Thyroid gland (tissue), 4 donors: ENCODE data around the gene EIF4E. TPM values are rescaled to one million over a fixed set of nuclear protein-coding genes. Genes with fewer than 3 reads are reported as not detected.
"Not testable (repeated sequence)": the region's sequence is repeated elsewhere in the genome, so short reads cannot be mapped to it uniquely, and the experiment has no call there.

Experiments used
- DNase-seq, 2 donors: peaks; one replicate each; pipeline ENCODE4 v3.0.0-alpha.2; 2019
- H3K27ac ChIP-seq, 3 donors: fragments of 200-600 bp; sonication (generic); 1 replicate in 2 of 3; 2 replicates in 1 of 3; pipeline ENCODE4 v1.5.1; 2016 to 2019; ENCODE audit warnings: mild to moderate bottlenecking in 1 of 3, moderate library complexity in 1 of 3
- H3K27me3 ChIP-seq: fragments of 200-600 bp; sonication (generic); one replicate; pipeline ENCODE4 v1.5.1; 2019
- H3K36me3 ChIP-seq, 2 donors: fragments of 200-600 bp; sonication (generic); one replicate each; pipeline ENCODE4 v1.5.1; 2016 to 2019
- H3K4me1 ChIP-seq, 2 donors: fragments of 200-600 bp; sonication (generic); one replicate each; pipeline ENCODE4 v1.5.1; 2017 to 2019
- H3K4me3 ChIP-seq, 3 donors: fragments of 200-600 bp; sonication (generic); replicated peaks in 1 of 3; 1 replicate in 2 of 3; 2 replicates in 1 of 3; pipeline ENCODE4 v1.5.1; 2016; ENCODE audit warnings: mild to moderate bottlenecking in 1 of 3
- H3K9me3 ChIP-seq: fragments of 200-600 bp; sonication (generic); one replicate; pipeline ENCODE4 v1.5.1; 2017
- POLR2A ChIP-seq, 2 donors: fragments of 450-650 bp; IDR thresholded peaks; one replicate each; pipeline ENCODE4 v1.6.1; 2017; ENCODE audit warnings: antibody characterized with exemption in 2 of 2, mild to moderate bottlenecking in 2 of 2, moderate library complexity in 1 of 2
- WGBS, 2 donors: methylation state at CpG; one replicate each; pipeline ENCODE4 v1.1.5; 2017; 5-methylcytosine and 5-hydroxymethylcytosine counted together
- intact Hi-C: fragments of 100-400 bp; cut with DNase I; formaldehyde crosslinking; loops from one replicate; pipeline ENCODE4 v1.15.1; 2023
- total RNA-seq, 4 donors: library from RNA; depleted of rRNA; stranded (reverse); fragments of >200 nt; gene quantifications; one replicate each; pipeline ENCODE4 v1.2.3, GENCODE V29; 2016
- TF ChIP-seq, protein P1 (sequence below), 6 experiments: fragments of 200-600 bp in 3 of 6; fragments of 450-650 bp in 3 of 6; sonication (generic) in 3 of 6; IDR thresholded peaks; one replicate each; pipeline ENCODE4 v1.5.1; 2016 to 2019; ENCODE audit warnings: antibody characterized with exemption in 6 of 6, mild to moderate bottlenecking in 2 of 6, inconsistent platforms in 1 of 6, moderate library complexity in 1 of 6

Gene EIF4E
- total RNA-seq, 4 donors from 2014 or later = 86.5 to 149 (median 128) TPM

DNA sequence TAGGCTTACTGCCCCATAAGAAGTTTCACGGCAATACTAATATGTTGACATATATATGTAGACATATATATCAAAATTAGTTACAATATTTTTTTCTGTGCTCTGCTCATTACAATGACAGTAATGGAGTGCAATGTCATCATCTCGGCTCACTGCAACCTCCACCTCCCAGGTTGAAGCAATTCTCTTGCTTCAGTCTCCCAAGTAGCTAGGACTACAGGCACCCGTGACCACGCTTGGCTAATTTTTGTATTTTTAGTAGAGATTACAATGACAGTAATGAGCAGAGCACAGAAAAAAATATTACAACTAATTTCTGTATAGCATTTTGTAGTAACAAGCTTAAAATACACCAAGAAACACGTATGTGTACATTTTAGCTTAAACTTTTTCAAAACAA is 7.6 kb downstream of the EIF4E start:
- intact Hi-C loops = no loop called here
- peak; percentile 69 to 70 for DNase-seq

DNA sequence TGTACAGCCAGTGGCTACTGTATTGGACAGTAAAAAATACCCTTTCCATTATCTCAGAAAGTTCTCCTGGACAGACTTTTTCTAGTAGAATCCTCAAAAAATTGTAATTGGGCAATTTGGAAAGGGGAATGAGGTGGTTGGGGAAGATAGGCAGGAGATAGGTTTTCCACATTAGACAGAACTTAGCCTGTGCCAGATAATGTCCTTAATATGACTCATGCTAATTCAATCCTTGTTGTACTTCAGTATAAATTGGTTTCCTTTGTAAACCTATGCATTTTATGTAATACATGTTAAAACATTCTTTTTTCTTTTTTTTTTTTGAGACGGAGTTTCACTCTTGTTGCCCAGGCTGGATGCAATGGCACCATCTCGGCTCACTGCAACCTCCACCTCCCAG is 8.9 kb downstream of the EIF4E start:
- no peak for DNase-seq
- Histone ChIP-seq H3K4me1 (peaks cover 31 to 32% of the 10 kb centered on the region in 2 donors), H3K4me3 (no peak overlapping the region), H3K27ac (peak overlapping the region in 2 of 3 donors; percentile 66 to 75), H3K27me3 (no peaks in the 10 kb centered on the region), H3K9me3 (no peaks in the 10 kb centered on the region), H3K36me3 (no peaks in the 10 kb centered on the region)
- WGBS, 2 donors = 91 to 95% methylated on average over 2 of the region's 2 CpGs
- TF ChIP-seq POLR2A (IDR thresholded peaks at IDR 0.05) = no peak
- TF ChIP-seq, protein P1, sequence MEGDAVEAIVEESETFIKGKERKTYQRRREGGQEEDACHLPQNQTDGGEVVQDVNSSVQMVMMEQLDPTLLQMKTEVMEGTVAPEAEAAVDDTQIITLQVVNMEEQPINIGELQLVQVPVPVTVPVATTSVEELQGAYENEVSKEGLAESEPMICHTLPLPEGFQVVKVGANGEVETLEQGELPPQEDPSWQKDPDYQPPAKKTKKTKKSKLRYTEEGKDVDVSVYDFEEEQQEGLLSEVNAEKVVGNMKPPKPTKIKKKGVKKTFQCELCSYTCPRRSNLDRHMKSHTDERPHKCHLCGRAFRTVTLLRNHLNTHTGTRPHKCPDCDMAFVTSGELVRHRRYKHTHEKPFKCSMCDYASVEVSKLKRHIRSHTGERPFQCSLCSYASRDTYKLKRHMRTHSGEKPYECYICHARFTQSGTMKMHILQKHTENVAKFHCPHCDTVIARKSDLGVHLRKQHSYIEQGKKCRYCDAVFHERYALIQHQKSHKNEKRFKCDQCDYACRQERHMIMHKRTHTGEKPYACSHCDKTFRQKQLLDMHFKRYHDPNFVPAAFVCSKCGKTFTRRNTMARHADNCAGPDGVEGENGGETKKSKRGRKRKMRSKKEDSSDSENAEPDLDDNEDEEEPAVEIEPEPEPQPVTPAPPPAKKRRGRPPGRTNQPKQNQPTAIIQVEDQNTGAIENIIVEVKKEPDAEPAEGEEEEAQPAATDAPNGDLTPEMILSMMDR (IDR thresholded peaks at IDR 0.05) = no peak
- intact Hi-C loops = no loop called here

More for the DNA sequence above, 7.6 kb downstream of the EIF4E start:
- peaks cover 31 to 32% of the 10 kb centered on the region in 2 donors for H3K4me1 ChIP-seq
- no peak for TF ChIP-seq POLR2A (IDR thresholded peaks at IDR 0.05)
- TF ChIP-seq, protein P1 (IDR thresholded peaks at IDR 0.05) = no peak
- no peaks in the 10 kb centered on the region for H3K36me3 ChIP-seq
- H3K9me3 ChIP-seq = no peaks in the 10 kb centered on the region
- H3K27me3 ChIP-seq = no peaks in the 10 kb centered on the region
- peak overlapping the region; percentile 66 to 75 (median 67) for H3K27ac ChIP-seq
- WGBS, 2 donors = 39 to 46% methylated on average over 5 of the region's 5 CpGs
- H3K4me3 ChIP-seq = no peak overlapping the region

DNA sequence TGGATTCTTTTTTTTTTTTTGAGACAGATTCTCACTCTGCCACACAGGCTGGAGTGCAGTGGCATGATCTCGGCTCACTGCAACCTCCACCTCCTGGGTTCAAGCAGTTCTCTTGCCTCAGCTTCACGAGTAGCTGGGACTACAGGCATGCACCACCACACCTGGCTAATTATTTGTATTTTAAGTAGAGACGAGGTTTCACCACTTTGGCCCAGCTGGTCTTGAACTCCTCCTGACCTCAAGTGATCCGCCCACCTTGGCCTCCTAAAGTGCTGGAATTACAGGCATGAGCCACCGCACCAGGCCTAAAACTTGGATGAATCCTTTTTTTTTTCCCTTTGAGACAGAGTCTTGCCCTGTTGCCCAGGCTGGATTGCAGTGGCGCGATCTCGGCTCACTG is 18.2 kb downstream of the EIF4E start:
- H3K4me3 ChIP-seq, H3K27me3 ChIP-seq, H3K9me3 ChIP-seq, intact Hi-C loops, H3K27ac ChIP-seq, H3K36me3 ChIP-seq: not testable (repeated sequence)
- WGBS, 2 donors = 76% methylated on average over 8 of the region's 8 CpGs
- peak in 1 of 2 donors; percentile 23 for DNase-seq
- peaks cover 31 to 33% of the 10 kb centered on the region in 2 donors for H3K4me1 ChIP-seq

DNA sequence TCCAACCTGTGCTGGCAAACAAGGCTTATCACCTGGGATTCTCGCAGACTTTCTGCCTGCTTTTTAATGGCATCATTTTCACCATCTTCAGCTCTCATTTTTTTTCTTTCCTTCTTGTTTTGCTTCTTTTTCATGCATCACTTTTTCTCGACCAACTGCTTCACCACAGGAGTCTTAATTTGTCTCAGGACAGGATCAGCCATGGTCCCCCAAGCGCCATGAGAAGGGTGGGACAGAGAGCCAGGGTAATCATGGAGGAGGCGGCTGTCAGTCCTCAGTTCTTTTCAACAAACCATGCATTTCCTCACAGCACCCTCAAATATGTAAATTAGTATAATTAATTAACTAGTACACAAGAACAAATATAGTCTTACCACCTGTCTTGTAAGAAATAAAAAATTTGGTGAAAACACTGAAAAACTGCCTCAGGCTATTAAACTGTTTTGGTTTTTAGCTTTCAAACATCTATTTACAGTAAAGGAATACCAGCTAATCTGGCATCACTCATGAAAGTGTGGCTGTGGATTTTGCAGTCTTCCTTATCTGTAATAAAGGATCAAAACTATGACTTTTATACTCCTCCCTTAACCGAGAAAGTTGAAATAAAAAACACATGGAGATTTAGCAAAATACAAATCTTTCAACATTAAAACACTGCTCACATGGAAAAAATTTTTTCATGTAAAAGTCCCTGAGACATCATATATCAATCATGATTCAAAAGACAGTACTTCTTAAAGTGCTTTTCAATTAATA is 19.1 kb downstream of the EIF4E start:
- WGBS, 2 donors = 83 to 84% methylated on average over 5 of the region's 5 CpGs
- no peaks in the 10 kb centered on the region for H3K36me3 ChIP-seq
- H3K9me3 ChIP-seq = no peaks in the 10 kb centered on the region
- no peak overlapping the region for H3K4me3 ChIP-seq
- TF ChIP-seq, protein P1 (IDR thresholded peaks at IDR 0.05) = no peak
- TF ChIP-seq POLR2A (IDR thresholded peaks at IDR 0.05) = no peak
- H3K27me3 ChIP-seq = no peaks in the 10 kb centered on the region
- no peak for DNase-seq
- H3K4me1 ChIP-seq = peaks cover 31 to 38% of the 10 kb centered on the region in 2 donors
- no peak overlapping the region for H3K27ac ChIP-seq
- intact Hi-C loops = no loop called here

DNA sequence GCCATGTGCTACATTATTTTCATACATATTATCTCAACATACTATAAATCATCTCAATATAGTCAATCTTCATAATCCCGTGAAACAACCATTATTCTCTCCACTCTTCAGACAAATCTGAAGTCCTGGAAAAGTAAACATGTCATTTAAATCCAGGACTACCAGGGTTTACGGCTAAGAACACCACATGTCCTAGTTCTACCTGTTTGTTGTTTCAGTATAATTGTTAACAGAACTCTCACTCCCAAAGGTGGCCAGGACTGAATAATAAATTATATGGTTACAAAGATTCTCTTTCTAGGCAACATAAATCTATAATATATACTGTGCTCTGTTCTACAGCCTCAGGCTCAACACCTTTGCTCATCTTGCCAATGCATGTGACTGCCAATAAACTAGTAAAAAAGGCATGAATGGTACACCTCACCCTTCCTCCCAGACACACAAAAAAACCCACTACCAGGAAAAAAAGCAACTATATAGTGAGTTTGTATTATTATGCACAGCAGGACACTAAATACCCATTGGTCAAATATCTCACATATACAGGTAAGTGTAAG is 20.1 kb downstream of the EIF4E start:
- Histone ChIP-seq H3K9me3 (no peaks in the 10 kb centered on the region), H3K4me3 (no peak overlapping the region), H3K4me1 (peaks cover 31 to 38% of the 10 kb centered on the region in 2 donors), H3K36me3 (no peaks in the 10 kb centered on the region), H3K27ac (no peak overlapping the region), H3K27me3 (no peaks in the 10 kb centered on the region)
- no peak for DNase-seq
- intact Hi-C loops = no loop called here
- WGBS, 2 donors = 38 to 44% methylated on average over 2 of the region's 2 CpGs
- TF ChIP-seq, protein P1 (IDR thresholded peaks at IDR 0.05) = no peak
- TF ChIP-seq POLR2A (IDR thresholded peaks at IDR 0.05) = no peak
